ENCODE measurements around the gene ONECUT2.
"Not testable (repeated sequence)": the region's sequence is repeated elsewhere in the genome, so short reads cannot be mapped to it uniquely, and the experiment has no call there.

Gene ONECUT2

DNA sequence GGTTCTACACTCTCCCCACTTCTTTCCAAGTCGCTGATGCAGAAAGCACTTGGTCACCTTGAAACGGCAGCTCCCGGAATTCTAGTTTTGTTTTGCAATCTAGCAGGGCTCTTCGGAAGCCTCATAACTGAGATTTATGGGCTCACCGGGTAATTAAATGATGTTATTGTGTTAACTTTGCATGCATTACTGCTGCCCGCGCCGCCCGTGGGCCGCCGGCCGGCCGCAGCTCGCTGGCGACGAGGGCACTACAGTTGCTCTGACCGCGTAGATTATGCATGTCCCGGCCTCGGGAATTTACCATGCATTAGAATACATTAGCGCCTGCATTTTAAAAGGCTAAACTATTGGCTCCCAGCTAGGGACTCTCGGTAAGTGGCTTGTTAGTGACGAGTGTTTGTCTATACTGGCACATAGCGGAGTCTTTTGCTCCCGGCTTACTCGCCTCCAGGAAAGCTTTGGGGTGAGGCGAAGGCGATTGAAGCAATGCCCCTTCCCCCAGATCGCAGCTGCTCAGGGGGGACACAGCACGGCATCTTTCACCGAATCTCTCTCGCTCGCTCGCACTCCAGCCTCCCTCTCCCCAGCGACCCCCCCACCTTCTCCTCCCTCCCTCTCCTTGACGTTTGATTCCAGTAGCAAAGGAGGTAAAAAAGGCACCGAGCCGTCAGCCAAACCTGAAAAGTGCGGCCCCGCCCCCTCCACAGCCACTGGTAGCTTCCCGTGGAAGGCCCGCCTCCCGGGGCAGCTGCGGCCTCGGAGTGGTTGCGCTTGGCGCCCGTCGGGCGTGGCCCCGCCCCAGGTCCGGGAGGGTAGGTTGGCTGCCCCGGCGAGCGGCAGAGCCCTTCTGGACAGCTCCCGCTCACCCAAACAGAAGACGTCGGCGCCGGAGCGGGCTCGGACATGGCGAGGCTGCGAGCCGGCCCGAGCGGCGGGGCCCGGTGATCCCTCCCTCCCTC lies at the start of gene ONECUT2:
ONECUT2 (plus strand) TSS at position 839 of the 959 bp plus-strand sequence. CDS start 343 bp downstream, outside the sequence.
- peak; percentile 47 to 66 for DNase-seq

DNA sequence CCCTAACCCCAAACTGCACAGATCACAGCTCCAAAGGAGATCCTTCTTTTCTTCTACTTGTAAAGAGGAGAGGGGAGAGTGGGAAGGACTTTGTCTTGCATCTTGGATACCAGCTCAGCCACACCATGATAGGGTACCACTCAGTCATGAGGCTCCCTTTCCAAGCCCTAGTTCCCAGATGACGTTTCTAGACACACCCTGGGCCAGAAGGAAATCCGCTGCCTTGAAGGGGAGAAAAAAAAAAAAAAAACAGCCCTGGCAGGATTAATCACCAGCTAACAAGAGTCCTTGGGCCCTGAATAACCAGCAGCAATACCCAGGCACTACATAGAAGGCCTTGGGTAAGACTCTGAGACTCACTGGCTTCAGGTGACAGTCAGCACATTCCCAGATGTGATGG lies 45.9 kb upstream of the ONECUT2 start:
- no peak for DNase-seq

DNA sequence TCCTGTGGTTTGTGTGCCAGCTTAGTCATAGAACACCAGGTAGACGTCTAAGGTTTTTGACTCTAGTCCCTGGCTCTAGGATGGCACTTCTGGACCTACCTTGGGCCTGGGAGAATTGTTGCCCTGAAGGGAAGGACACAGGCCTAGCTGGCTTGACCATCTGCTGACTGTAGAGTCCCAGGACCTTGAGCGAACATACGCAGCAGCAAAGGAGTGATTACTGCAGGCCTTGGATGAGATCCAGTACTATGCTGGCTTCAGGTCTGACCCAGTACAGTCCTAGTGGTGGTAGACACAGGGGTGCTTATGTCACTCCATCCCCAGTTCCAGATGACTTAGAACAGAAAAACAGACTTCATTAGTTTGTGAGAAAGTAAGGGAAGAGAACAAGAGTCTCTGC lies 45.1 kb upstream of the ONECUT2 start:
- DNase-seq = no peak

DNA sequence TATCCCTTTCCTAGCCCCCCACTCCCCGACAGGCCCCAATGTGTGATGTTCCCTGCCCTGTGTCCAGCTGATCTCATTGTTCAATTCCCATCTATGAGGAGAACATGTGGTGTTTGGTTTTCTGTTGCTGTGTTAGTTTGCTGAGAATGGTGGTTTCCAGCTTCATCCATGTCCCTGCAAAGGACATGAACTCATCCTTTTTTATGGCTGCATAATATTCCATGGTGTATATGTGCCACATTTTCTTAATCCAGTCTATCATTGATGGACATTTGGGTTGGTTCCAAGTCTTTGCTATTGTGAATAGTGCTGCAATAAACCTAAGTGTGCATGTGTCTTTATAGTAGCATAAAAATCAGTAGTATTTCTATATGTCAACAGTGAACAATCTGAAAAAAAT lies 40.4 kb upstream of the ONECUT2 start:
- DNase-seq = not testable (repeated sequence)

DNA sequence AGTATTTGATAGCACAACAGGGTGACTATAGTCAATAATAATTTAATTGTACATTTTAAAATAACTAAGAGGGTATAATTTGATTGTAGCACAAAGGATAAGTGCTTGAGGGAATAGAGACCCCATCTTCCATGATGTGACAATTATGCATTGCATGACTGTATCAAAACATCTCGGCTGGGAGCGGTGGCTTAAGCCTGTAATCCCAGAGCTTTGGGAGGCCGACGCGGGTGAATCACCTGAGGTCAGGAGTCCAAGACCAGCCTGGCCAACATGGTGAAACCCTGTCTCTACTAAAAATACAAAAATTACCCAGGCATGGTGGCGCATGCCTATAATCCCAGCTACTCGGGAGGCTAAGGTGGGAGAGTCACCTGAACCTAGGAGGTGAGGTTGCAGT lies 38.3 kb upstream of the ONECUT2 start:
- DNase-seq = not testable (repeated sequence)

GRCh38 chr18:57397440-57398132 lies 37.6 kb upstream of the ONECUT2 start:
- DNase-seq = no peak

DNA sequence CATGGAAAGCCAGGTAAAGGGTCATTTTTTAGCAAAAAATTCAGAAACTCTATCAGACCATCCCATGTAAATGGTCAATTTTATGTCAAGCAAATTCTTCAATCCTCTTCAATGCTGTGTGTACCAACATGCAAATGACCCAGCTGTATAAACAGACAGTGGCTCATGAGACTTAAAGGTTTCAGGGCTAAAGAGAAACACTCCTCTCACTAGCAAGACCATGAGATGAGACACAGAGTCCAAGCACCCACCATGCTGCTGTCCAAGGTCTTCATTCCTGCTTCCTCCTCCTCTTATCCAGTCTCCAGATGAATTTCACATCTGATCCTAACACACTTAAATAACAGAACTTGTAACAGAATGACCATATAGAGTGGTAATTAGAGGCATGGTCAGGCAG lies 30.8 kb upstream of the ONECUT2 start:
- DNase-seq = no peak

DNA sequence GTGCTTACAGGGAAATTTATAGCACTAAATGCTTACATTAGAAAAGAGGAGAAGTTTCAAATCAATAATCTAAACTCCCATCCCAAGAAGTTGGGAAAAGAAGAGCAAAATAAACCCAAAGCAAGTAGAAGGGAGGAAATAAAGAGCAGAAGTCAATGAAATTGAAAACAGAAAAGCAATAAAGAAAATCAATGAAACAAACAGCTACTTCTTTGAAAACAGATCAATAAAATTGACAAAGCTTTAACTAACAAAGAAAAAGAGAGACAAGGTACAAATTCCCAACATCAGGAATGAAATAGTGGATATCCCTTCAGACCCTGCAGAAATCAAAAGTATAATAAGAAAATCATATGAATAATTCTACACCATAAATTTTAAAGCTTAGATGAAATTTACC lies 25.5 kb upstream of the ONECUT2 start:
- DNase-seq = no peak

DNA sequence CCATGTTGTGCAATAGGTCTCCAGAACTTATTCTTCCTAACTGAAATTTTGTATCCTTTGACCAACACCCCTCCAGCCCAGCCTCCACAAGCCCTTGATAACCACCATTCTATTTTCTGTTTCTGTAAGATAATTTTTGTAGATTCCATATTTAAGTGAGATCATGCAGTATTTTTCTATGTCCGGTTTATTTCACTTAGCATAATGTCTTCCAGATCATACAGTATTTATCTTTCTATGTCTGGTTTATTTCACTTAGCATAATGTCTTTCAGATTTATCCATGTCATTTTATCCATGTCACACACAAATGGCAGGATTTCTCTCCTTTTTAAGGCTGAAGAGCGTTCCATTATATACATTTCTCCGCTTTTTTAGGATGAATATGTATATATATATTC lies 24.4 kb upstream of the ONECUT2 start:
- DNase-seq = no peak

DNA sequence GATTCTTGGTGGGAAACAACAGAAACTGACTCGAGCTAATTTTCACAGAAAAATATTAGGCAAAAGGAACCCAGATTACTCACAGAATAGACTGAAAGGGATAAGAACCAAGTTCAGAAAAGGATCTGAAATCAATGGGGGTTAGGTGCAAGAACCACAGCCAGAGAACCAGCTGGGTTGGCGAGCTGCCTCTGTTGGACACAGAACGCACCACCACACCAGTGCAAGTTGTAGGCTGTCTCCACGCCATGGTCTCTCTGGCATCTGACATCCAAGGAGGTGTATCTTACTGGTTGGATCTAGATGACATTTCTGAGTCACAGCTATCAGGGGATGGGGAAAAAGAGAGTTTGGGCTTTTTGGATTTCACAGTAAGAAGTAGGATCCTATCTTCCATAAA lies 18.6 kb upstream of the ONECUT2 start:
- DNase-seq = no peak

DNA sequence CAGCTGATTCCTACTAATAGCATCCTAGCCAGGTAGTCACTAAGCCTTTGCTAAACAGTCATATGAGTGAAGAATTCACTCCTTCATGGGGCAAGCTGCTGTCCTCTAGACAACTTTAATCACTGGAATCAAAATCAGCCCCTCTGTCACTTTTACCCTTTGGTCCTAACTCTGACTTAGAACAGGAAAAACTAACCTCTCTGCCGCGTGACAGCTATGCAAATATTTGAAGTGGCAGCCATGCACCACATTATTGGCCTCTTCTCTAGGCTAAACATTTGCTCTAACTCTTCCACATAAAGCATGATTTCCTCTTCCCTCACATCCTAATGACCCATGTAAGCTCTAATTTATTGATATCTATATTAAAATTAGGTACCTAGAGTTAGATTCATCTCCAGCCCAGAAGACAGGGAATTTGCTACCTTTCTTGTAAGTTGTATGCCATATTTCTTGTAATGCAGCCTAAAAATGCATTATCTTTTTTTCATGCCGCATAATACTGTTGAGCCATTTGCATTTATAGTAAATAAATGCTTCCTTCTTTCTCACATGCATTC lies 12.8 kb upstream of the ONECUT2 start:
- DNase-seq = no peak

GRCh38 chr18:57423821-57424220 lies 11.4 kb upstream of the ONECUT2 start:
- DNase-seq = no peak

DNA sequence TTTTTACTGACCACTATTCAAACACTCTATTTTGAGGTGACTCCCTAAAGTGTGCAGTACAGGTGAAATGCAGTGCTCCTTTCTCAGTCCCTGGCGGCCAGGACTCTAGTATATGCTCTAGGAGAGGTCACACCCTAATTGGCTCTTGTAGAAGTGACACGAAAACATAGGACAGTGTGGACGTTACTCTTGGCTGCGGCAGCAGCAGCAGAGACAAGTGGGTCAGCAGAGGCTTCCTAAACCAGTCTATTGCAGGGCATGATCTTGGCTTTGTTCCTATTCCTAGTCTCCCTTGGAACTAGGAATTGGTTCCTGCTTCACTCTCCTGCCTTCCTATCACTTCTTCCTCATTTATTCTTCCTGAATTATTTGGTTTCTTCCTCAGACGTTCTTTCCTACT lies 10.1 kb upstream of the ONECUT2 start:
- DNase-seq = no peak

DNA sequence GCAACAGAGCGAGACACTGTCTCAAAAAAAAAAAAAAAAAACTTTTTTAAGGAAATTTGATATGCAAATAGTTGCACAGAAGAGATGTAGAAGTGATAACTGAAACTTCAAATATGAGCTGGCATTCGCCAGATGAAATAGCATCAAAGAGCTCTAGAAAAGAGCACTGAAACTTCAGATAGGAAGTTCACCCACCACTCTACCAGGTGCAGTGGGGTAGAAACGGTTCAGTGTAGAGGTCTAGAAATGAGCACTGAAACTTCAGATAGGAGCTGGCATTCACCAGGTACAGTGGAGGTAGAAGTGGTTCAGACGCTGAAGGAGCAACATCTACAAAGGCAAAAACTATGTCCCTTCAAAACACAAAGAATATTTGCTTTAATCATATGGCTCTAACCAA lies 9.0 kb upstream of the ONECUT2 start:
- no peak for DNase-seq

- no peak for DNase-seq
Observed at GRCh38 chr18:57427429-57428201, 7.6 kb upstream of the ONECUT2 start.

DNA sequence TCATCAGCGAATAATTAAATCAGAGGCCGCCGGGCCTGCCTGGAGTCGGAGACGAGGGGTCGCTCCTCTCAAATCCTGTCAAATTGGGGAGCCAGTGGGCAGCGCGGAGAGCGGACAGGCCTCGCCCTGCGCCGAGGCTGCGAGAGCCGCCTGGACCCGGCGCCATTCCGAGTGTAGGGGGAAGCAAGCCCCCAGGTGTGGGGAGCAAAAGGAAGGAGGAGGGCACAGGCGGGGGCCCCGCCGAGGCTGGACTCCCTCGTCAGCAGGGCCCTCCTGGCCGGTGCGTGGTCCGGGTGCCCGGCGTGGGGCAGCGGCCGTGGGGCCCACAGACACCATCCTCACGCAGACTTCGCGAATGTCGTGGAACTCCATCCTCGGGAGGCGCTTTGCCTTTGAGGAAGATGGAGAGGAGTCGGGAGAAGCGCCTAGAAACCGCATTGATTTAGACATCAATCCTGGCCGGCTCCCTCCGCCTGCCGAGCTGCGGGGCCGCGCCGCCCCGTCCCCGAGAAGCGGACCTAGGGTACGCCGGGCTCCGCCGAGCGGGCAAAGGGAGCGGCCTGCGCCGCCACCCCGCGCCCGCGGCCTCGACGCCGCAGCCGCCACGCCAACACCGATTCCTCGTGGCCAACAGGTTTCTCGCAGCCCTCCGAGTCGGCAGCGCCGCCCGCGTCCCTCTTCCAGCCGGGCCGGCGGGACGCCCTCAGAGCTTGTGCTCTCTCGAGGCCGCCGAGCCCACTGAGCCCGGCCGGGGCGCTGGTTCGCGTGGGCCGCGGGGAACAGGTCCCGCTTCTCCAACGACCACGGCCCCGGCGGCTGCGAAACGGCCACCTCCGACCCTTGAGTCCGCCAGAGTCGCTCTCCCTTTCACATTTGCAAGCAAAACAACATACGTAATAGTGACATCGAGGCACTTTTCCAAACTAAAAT lies 6.7 kb upstream of the ONECUT2 start:
- DNase-seq = no peak

- no peak for DNase-seq
Observed at GRCh38 chr18:57429167-57430078, 5.8 kb upstream of the ONECUT2 start.

- DNase-seq = no peak
Observed at GRCh38 chr18:57430079-57431001, 4.8 kb upstream of the ONECUT2 start.

GRCh38 chr18:57431002-57431382 lies 4.2 kb upstream of the ONECUT2 start:
- no peak for DNase-seq

Data from stimulated activated CD4-positive, alpha-beta T cell treated with anti-CD3 and anti-CD28 coated beads, Interleukin-2, amount 100 ng/mL, for 48 hours (primary cell).